SKM-1 (cell line): ENCODE results near the gene ATP6V0A4.
"Not testable (repeated sequence)": the region's sequence is repeated elsewhere in the genome, so short reads cannot be mapped to it uniquely, and the experiment has no call there.

Source experiments
- DNase-seq: peaks from one replicate; lab custom pipeline; 2025; ENCODE audit not compliant: unreplicated experiment; lab: John Stamatoyannopoulos, UW

ATP6V0A4 gene

GRCh38 chr7:138705167-138705566 lies 92.8 kb downstream of the ATP6V0A4 start:
- no peak for DNase-seq

GRCh38 chr7:138701537-138701923 lies 96.5 kb downstream of the ATP6V0A4 start:
- no peak for DNase-seq

- DNase-seq = no peak
Observed at GRCh38 chr7:138700857-138701536, 97.0 kb downstream of the ATP6V0A4 start, which contains the start of gene SVOPL. TSS of gene SVOPL (minus strand) at chr7:138701362. CDS start at chr7:138679045, 22,317 bp downstream.

GRCh38 chr7:138699661-138700060 lies 98.3 kb downstream of the ATP6V0A4 start:
- DNase-seq = no peak

- DNase-seq = no peak
Observed at GRCh38 chr7:138698281-138698680, 99.7 kb downstream of the ATP6V0A4 start.

- no peak for DNase-seq
Observed at GRCh38 chr7:138697535-138698182, 100.3 kb downstream of the ATP6V0A4 start.

- DNase-seq = not testable (repeated sequence)
Observed at GRCh38 chr7:138695776-138696175, 102.2 kb downstream of the ATP6V0A4 start.

- DNase-seq = no peak
Observed at GRCh38 chr7:138695106-138695505, 102.9 kb downstream of the ATP6V0A4 start.

GRCh38 chr7:138691178-138691577 lies 106.8 kb downstream of the ATP6V0A4 start:
- no peak for DNase-seq

GRCh38 chr7:138690495-138690894 lies 107.5 kb downstream of the ATP6V0A4 start:
- DNase-seq = no peak

GRCh38 chr7:138688037-138688436 lies 110.0 kb downstream of the ATP6V0A4 start:
- DNase-seq = not testable (repeated sequence)

GRCh38 chr7:138684340-138684739 lies 113.7 kb downstream of the ATP6V0A4 start:
- DNase-seq = no peak

GRCh38 chr7:138679793-138680192 lies 118.2 kb downstream of the ATP6V0A4 start:
- no peak for DNase-seq

GRCh38 chr7:138670594-138670993 lies 127.4 kb downstream of the ATP6V0A4 start:
- no peak for DNase-seq

GRCh38 chr7:138669364-138669763 lies 128.6 kb downstream of the ATP6V0A4 start:
- no peak for DNase-seq

GRCh38 chr7:138668946-138669345 lies 129.1 kb downstream of the ATP6V0A4 start:
- DNase-seq = no peak

GRCh38 chr7:138668229-138668596 lies 129.8 kb downstream of the ATP6V0A4 start:
- DNase-seq = no peak

- DNase-seq = no peak
Observed at GRCh38 chr7:138667535-138668228, 130.3 kb downstream of the ATP6V0A4 start.

- no peak for DNase-seq
Observed at GRCh38 chr7:138666385-138666784, 131.6 kb downstream of the ATP6V0A4 start.

- no peak for DNase-seq
Observed at GRCh38 chr7:138665669-138666140, 132.3 kb downstream of the ATP6V0A4 start.

- DNase-seq = no peak
Observed at GRCh38 chr7:138665249-138665648, 132.7 kb downstream of the ATP6V0A4 start.
